Tibial artery (tissue), 4 donors: ENCODE results near the gene COL4A5.

Experiments
- DNase-seq, 2 donors: peaks; one replicate each; pipeline ENCODE4 v3.0.0-alpha.2; 2019
- H3K27ac ChIP-seq, 2 donors: fragments of 200-600 bp; sonication (generic) in 1 of 2; 1 replicate in 1 of 2; 2 replicates in 1 of 2; pipeline ENCODE4 v1.5.1; 2018 to 2019; ENCODE audit warnings: mild to moderate bottlenecking in 1 of 2
- H3K27me3 ChIP-seq, 2 donors: fragments of 200-600 bp; sonication (generic) in 1 of 2; one replicate each; pipeline versions ENCODE4 v1.5.1 to v1.6.0; 2016 to 2019
- H3K36me3 ChIP-seq, 3 donors: fragments of 200-600 bp; sonication (generic) in 2 of 3; one replicate each; pipeline ENCODE4 v1.5.1; 2016 to 2019; ENCODE audit warnings: mild to moderate bottlenecking in 2 of 3
- H3K4me1 ChIP-seq, 4 donors: fragments of 200-600 bp; sonication (generic) in 2 of 4; 1 replicate in 3 of 4; 2 replicates in 1 of 4; pipeline ENCODE4 v1.5.1; 2016 to 2019
- H3K4me3 ChIP-seq, 2 donors: fragments of 200-600 bp; sonication (generic) in 1 of 2; 1 replicate in 1 of 2; 2 replicates in 1 of 2; pipeline ENCODE4 v1.5.1; 2018 to 2019; ENCODE audit warnings: mild to moderate bottlenecking in 2 of 2
- H3K9me3 ChIP-seq, 3 donors: fragments of 200-600 bp; sonication (generic) in 1 of 3; one replicate each; pipeline ENCODE4 v1.5.1; 2016 to 2019
- CTCF ChIP-seq, 2 experiments: fragments of 200-600 bp in 1 of 2; fragments of 450-650 bp in 1 of 2; IDR thresholded peaks; one replicate each; pipeline ENCODE4 v1.5.1; 2017 to 2019; ENCODE audit warnings: antibody characterized with exemption in 2 of 2, mild to moderate bottlenecking in 1 of 2, moderate library complexity in 1 of 2
- intact Hi-C: fragments of 100-400 bp; cut with DNase I; formaldehyde crosslinking; loops from one replicate; pipeline ENCODE4 v1.15.0; 2023; ENCODE audit warnings: low total_unique reads

The COL4A5 gene

GRCh38 chrX:108485960-108486359 is 46.3 kb downstream of the COL4A5 start:
- intact Hi-C loops, result no loop called here
- no peak overlapping the region for H3K27ac ChIP-seq
- no peaks in the 10 kb centered on the region for H3K4me1 ChIP-seq
- DNase-seq, result no peak
- H3K36me3 ChIP-seq, result no peaks in the 10 kb centered on the region
- H3K27me3 ChIP-seq, result no peaks in the 10 kb centered on the region
- no peak for TF ChIP-seq CTCF (IDR thresholded peaks at IDR 0.05)
- H3K9me3 ChIP-seq, result peaks cover 0 to 6% (median 0%) of the 10 kb centered on the region in 3 donors
- no peak overlapping the region for H3K4me3 ChIP-seq

GRCh38 chrX:108494406-108495090 is 54.9 kb downstream of the COL4A5 start:
- Histone ChIP-seq H3K4me1 (no peaks in the 10 kb centered on the region), H3K27ac (no peak overlapping the region), H3K36me3 (no peaks in the 10 kb centered on the region), H3K27me3 (no peaks in the 10 kb centered on the region), H3K4me3 (no peak overlapping the region), H3K9me3 (no peaks in the 10 kb centered on the region)
- TF ChIP-seq CTCF (IDR thresholded peaks at IDR 0.05), result no peak
- intact Hi-C loops, result no loop called here
- no peak for DNase-seq

- Histone ChIP-seq H3K9me3 (no peaks in the 10 kb centered on the region), H3K4me3 (no peak overlapping the region), H3K27me3 (no peaks in the 10 kb centered on the region), H3K36me3 (no peaks in the 10 kb centered on the region), H3K27ac (no peak overlapping the region), H3K4me1 (peaks cover 0 to 12% (median 0%) of the 10 kb centered on the region in 4 donors)
- no peak for TF ChIP-seq CTCF (IDR thresholded peaks at IDR 0.05)
- DNase-seq, result no peak
- intact Hi-C loops, result no loop called here
Observed at GRCh38 chrX:108511721-108512120, 72.1 kb downstream of the COL4A5 start.

- no peaks in the 10 kb centered on the region for H3K36me3 ChIP-seq
- no peaks in the 10 kb centered on the region for H3K9me3 ChIP-seq
- peak overlapping the region; percentile 3 to 21 for H3K27ac ChIP-seq
- no peak for DNase-seq
- H3K27me3 ChIP-seq, result no peaks in the 10 kb centered on the region
- intact Hi-C loops, result no loop called here
- TF ChIP-seq CTCF (IDR thresholded peaks at IDR 0.05), result no peak
- peaks cover 0 to 12% (median 0%) of the 10 kb centered on the region in 4 donors for H3K4me1 ChIP-seq
- no peak overlapping the region for H3K4me3 ChIP-seq
Observed at GRCh38 chrX:108516184-108516583, 76.5 kb downstream of the COL4A5 start.

- no peak overlapping the region for H3K27ac ChIP-seq
- H3K27me3 ChIP-seq, result no peaks in the 10 kb centered on the region
- intact Hi-C loops, result no loop called here
- no peaks in the 10 kb centered on the region for H3K9me3 ChIP-seq
- H3K4me3 ChIP-seq, result no peak overlapping the region
- H3K4me1 ChIP-seq, result no peaks in the 10 kb centered on the region
- no peak for DNase-seq
- no peak for TF ChIP-seq CTCF (IDR thresholded peaks at IDR 0.05)
- no peaks in the 10 kb centered on the region for H3K36me3 ChIP-seq
Observed at GRCh38 chrX:108527724-108528123, 88.1 kb downstream of the COL4A5 start.
